HPDE6-E6E7 (cell line): ENCODE measurements around the gene EGFL6.
A peak's percentile ranks its signal among the peaks of the same experiment; 100 is the strongest.

Experiments
- DNase-seq: peaks from one replicate; pipeline ENCODE4 v3.0.0; 2011; ENCODE audit warnings: missing footprints; ENCODE audit errors: extremely low spot score

Gene EGFL6

GRCh38 chrX:13569479-13570260 is at the start of gene EGFL6:
TSS of gene EGFL6 (plus strand) at chrX:13569601. CDS start at chrX:13569862, 261 bp downstream.
- no peak for DNase-seq

- no peak for DNase-seq
Measured at GRCh38 chrX:13520351-13520750, 49.0 kb upstream of the EGFL6 start.

GRCh38 chrX:13520936-13521335 is 48.5 kb upstream of the EGFL6 start:
- no peak for DNase-seq

GRCh38 chrX:13522811-13523210 is 46.6 kb upstream of the EGFL6 start:
- DNase-seq: no peak

- DNase-seq: peak; percentile 23
Measured at GRCh38 chrX:13533726-13534125, 35.7 kb upstream of the EGFL6 start.

- no peak for DNase-seq
Measured at GRCh38 chrX:13535376-13536165, 33.8 kb upstream of the EGFL6 start.

- DNase-seq: no peak
Measured at GRCh38 chrX:13536551-13536950, 32.9 kb upstream of the EGFL6 start.

GRCh38 chrX:13538414-13538813 is 31.0 kb upstream of the EGFL6 start:
- DNase-seq: no peak

- no peak for DNase-seq
Measured at GRCh38 chrX:13540602-13541001, 28.8 kb upstream of the EGFL6 start.

GRCh38 chrX:13545726-13546125 is 23.7 kb upstream of the EGFL6 start:
- DNase-seq: no peak

- DNase-seq: no peak
Measured at GRCh38 chrX:13547671-13548070, 21.7 kb upstream of the EGFL6 start.

- DNase-seq: no peak
Measured at GRCh38 chrX:13550346-13550745, 19.1 kb upstream of the EGFL6 start.

GRCh38 chrX:13551610-13552009 is 17.8 kb upstream of the EGFL6 start:
- no peak for DNase-seq

- no peak for DNase-seq
Measured at GRCh38 chrX:13552892-13553291, 16.5 kb upstream of the EGFL6 start.

GRCh38 chrX:13565511-13565910 is 3.9 kb upstream of the EGFL6 start:
- no peak for DNase-seq

GRCh38 chrX:13570261-13570605 is 832 bp downstream of the EGFL6 start:
- no peak for DNase-seq

- no peak for DNase-seq
Measured at GRCh38 chrX:13571136-13571535, 1.7 kb downstream of the EGFL6 start.

- no peak for DNase-seq
Measured at GRCh38 chrX:13574600-13574999, 5.2 kb downstream of the EGFL6 start.

GRCh38 chrX:13579661-13580060 is 10.3 kb downstream of the EGFL6 start:
- DNase-seq: no peak

GRCh38 chrX:13581554-13581953 is 12.2 kb downstream of the EGFL6 start:
- no peak for DNase-seq

- no peak for DNase-seq
Measured at GRCh38 chrX:13587786-13588477, 18.5 kb downstream of the EGFL6 start.

GRCh38 chrX:13590207-13590606 is 20.8 kb downstream of the EGFL6 start:
- DNase-seq: no peak

GRCh38 chrX:13590914-13591313 is 21.5 kb downstream of the EGFL6 start:
- no peak for DNase-seq
